ENCODE data around the gene ANKRD39.

Gene ANKRD39

DNA sequence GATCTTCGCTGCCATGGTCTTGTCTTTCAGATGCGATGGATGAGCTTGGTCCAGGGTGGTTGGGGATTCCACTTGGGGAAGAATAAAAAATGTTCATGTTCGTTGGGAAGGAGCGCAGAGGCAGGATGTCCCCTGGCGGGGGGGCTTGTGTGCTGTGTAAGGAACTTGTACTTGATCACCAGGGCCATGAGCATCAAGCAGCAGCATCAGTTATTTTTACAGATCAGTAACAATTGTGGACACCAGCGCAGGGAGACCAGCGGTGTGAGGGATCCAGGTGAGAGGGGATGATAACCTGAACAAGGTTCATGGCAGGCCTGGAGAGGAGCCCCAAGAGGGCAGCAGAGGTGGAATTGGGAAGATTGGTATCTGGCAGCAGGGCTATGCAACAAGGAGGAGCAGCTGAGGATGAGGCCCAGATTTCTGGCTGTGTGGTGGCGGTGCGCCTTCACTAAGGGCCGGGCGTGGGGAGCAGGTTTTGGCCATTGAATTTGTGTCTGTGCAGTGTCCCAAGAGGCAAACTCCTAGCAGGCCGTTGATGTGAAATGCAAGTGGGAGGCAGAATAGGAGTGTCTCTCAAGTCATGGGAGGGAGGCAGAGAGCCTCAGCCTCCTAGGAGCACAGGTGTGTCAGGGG is 37.8 kb downstream of the ANKRD39 start:
- DNase-seq (ENCODE audit: low spot score in 2 of 2) (no peak), ATAC-seq (no peak)
- H3K4me3 Mint-ChIP-seq: peak overlapping the region; percentile 74
- H3K36me3 Mint-ChIP-seq: peaks cover 41% of the 10 kb centered on the region
- peaks cover 50% of the 10 kb centered on the region for H3K4me1 Mint-ChIP-seq
- peak overlapping the region; percentile 75 for H3K27ac Mint-ChIP-seq
- no peaks in the 10 kb centered on the region for H3K9me3 Mint-ChIP-seq

DNA sequence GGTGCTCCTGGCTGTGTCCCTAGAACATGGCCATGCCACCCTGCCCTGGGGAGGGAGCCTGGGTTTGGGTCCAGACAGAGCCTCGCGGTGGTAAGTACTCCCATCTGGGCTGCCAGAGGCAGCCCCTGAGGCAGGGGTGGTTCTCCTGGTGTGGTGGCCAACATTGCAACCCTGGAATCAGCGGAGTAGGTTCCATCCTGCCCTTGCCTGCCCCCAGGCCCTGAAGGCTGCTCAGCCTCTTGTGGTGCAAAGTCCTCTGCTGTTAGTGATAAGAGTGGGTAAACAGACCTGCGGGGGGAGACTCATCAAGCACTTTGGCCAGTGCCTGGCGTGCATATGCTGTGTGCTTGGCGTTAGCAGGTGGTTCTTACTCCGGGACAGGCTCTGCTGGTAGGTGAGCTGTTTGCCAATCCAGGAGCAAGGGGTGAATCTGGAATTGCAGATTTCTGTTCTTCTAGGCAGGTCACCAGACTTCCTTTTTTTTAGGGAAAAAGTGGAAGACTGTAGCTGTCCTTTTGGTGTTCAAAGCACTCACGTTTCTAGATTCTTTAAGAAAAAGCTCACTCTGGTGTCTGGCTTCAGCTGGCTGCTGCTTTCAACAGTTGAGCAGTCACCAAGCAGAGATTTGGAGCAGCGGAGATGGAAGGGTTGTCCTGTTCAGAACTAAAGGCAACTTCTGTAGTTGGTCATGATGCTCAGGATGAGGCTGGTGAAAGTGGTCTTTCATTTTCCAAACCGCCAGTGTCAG is 38.5 kb downstream of the ANKRD39 start:
- peaks cover 40% of the 10 kb centered on the region for H3K36me3 Mint-ChIP-seq
- peak overlapping the region; percentile 74 for H3K4me3 Mint-ChIP-seq
- peak overlapping the region; percentile 75 for H3K27ac Mint-ChIP-seq
- no peak for ATAC-seq
- H3K4me1 Mint-ChIP-seq: peaks cover 52% of the 10 kb centered on the region
- no peaks in the 10 kb centered on the region for H3K9me3 Mint-ChIP-seq
- no peak for DNase-seq (ENCODE audit: low spot score in 2 of 2)

DNA sequence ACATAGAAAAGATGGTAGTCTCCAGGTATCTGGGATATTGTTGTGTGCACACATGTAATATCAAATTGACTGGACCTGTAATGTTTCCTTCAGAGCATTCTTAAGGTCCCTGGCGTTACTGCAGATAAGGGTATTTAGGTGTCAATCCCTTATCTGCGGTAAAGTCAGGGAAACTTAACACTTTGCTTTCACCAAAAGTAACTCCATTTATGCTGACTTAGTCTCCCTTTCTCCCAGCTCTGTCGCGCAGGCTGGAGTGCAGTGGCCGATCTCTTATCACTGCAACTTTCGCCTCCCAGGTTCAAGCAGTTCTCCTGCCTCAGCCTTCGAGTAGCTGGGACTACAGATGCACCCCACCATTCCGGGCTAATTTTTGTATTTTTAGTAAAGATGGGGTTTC is 39.9 kb downstream of the ANKRD39 start:
- no peak for DNase-seq (ENCODE audit: low spot score in 2 of 2)
- peaks cover 54% of the 10 kb centered on the region for H3K4me1 Mint-ChIP-seq
- peak overlapping the region; percentile 74 for H3K4me3 Mint-ChIP-seq
- ATAC-seq: no peak
- H3K27ac Mint-ChIP-seq: peak overlapping the region; percentile 75
- no peaks in the 10 kb centered on the region for H3K9me3 Mint-ChIP-seq
- H3K36me3 Mint-ChIP-seq: peaks cover 35% of the 10 kb centered on the region

DNA sequence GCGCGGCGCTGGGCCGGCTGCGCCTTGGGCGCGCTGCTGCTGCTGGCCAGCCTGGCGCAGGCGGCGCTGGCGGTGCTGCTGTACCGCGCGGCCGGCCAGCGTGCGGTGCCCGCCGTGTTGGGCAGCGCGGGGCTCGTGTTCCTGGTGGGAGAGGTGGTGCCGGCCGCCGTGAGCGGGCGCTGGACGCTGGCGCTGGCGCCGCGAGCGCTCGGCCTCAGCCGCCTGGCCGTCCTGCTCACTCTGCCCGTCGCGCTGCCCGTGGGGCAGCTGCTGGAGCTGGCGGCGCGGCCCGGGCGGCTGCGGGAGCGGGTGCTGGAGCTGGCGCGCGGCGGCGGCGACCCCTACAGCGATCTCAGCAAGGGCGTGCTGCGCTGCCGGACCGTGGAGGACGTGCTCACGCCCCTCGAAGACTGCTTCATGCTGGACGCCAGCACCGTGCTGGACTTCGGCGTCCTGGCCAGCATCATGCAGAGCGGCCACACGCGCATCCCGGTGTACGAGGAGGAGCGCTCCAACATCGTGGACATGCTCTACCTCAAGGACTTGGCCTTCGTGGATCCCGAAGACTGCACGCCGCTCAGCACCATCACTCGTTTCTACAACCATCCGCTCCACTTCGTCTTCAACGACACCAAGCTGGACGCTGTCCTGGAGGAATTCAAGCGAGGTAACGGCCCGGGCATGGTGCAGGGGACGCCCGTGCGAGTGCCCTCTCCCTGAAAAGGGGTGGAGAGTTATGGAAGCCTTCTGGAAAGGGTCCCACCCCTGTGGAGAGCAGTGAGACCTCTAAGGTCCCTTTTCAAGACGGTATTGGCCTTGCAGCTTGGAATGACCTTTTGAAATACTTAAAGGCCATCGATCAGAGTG is 40.7 kb downstream of the ANKRD39 start:
- peaks cover 62% of the 10 kb centered on the region for H3K4me1 Mint-ChIP-seq
- H3K36me3 Mint-ChIP-seq: peaks cover 31% of the 10 kb centered on the region
- DNase-seq (ENCODE audit: low spot score in 2 of 2) (no peak), ATAC-seq (no peak)
- no peak overlapping the region for H3K27ac Mint-ChIP-seq
- peak overlapping the region; percentile 74 for H3K4me3 Mint-ChIP-seq
- no peaks in the 10 kb centered on the region for H3K9me3 Mint-ChIP-seq

DNA sequence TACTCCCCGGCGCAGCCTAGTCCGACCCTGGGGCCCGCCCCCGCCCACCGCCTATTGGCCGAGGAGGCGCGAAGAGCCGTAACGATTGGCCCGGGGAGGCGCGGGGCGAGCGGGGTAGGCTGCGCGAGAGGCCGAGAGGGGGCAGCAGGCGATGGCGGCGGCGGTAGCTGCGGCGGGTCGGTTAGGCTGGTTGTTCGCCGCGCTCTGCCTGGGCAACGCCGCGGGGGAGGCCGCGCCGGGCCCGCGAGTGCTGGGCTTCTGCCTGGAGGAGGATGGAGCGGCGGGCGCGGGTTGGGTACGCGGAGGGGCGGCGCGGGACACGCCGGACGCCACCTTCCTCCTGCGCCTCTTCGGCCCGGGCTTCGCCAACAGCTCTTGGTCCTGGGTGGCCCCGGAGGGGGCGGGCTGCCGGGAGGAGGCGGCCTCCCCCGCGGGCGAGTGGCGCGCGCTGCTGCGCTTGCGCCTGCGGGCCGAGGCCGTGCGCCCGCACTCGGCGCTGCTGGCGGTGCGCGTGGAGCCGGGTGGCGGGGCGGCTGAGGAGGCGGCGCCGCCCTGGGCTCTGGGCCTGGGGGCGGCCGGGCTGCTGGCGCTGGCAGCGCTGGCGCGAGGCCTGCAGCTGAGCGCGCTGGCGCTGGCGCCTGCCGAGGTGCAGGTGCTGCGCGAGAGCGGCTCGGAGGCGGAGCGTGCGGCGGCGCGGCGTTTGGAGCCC is 41.5 kb downstream of the ANKRD39 start, which contains the start of gene CNNM3:
Gene CNNM3 (plus strand): TSS at position 142 of the 709 bp plus-strand sequence. CDS start 10 bp downstream, at position 152.
- Mint-ChIP-seq H3K9me3 (no peaks in the 10 kb centered on the region), H3K36me3 (peaks cover 31% of the 10 kb centered on the region), H3K4me1 (peaks cover 63% of the 10 kb centered on the region), H3K4me3 (peak within 1 kb of the TSS; percentile 74), H3K27ac (peak within 1 kb of the TSS; percentile 72)
- DNase-seq (ENCODE audit: low spot score in 2 of 2) (peak; percentile 97 to 98), ATAC-seq (peak; percentile 94)

DNA sequence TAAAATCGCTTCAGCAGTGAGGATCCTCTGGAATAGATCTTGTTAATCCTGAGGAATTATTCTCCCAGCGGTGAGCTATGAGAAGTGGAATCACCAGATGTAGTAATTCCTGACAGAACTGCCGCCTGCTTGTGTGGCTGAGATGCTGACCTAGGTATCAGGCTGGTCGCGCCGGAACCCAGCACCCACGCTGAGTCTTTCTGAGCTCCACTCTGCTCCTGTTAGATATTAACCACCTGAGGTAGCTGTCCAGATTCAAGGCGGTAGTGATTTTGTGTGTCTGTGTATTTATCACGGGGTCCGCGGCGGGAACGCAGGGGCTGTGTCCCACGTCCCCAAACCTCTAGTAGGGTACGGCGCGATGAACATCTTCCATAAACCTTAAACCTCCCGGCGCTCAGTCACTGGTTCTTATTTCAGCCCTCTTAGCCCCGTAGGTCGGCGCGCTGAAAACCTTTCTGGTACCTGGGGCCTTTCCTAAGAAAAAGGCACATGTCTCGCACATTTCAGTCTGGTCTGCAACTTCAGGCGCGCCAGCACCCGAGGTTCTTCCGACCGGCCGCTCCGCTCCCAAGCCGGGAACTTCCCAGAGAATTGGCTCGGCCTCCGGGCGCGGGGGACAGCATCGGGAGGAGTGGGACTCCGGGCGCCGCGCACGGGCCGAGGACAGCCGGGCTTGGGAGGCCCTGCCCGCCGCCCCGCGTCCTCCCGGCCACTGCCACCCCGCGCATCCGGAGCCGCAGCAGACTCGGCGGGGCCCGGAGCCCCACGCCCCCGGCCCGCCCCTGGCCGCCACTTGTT is 42.3 kb downstream of the ANKRD39 start:
- ATAC-seq (peak; percentile 3), DNase-seq (ENCODE audit: low spot score in 2 of 2) (no peak)
- peaks cover 60% of the 10 kb centered on the region for H3K4me1 Mint-ChIP-seq
- peaks cover 31% of the 10 kb centered on the region for H3K36me3 Mint-ChIP-seq
- peak overlapping the region; percentile 72 for H3K27ac Mint-ChIP-seq
- H3K4me3 Mint-ChIP-seq: peak overlapping the region; percentile 74
- no peaks in the 10 kb centered on the region for H3K9me3 Mint-ChIP-seq

DNA sequence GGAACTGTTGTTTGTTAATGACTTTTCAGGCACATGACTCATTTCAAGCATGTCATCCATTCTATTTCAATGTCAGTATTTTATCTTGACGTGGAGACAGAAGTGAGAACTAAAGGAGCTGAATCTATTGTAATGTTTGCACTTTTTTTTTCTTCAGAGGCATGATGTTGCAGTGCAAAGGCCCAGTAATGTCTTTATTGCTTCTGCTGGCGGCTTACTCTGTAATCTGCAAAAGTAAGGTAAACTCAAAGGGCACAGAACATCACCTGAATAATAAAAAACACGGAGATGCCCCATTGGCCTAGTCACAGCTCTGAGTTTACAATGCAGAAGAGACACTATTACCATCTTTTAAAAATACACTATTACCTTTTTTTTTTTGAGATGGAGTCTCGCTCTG is 44.2 kb downstream of the ANKRD39 start:
- DNase-seq (ENCODE audit: low spot score in 2 of 2): no peak
- Mint-ChIP-seq H3K27ac (no peak overlapping the region), H3K36me3 (peaks cover 24% of the 10 kb centered on the region), H3K4me1 (peaks cover 41% of the 10 kb centered on the region), H3K9me3 (no peaks in the 10 kb centered on the region), H3K4me3 (no peak overlapping the region)
- ATAC-seq: no peak

DNA sequence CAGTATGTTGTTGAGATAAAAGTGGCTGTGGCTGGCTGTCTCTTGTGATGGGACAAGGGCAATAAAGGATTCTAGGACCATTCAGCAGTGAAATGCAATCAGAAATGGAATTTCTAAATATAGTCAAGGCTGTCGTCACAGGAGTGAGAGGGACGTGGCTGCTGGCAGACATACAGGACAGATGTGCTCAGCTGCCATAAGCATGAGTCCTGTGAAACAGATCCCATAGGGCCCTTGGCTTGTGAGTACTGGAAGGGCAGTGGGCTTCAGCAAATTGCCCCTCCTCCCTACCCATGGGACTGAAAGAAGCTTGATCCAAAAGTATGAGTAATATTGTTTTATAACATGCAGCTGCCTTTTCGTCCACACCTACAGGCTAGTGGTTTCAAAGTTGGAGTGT is 45.9 kb downstream of the ANKRD39 start:
- Mint-ChIP-seq H3K9me3 (no peaks in the 10 kb centered on the region), H3K4me3 (no peak overlapping the region), H3K36me3 (peaks cover 12% of the 10 kb centered on the region), H3K27ac (no peak overlapping the region), H3K4me1 (peaks cover 38% of the 10 kb centered on the region)
- ATAC-seq: no peak
- no peak for DNase-seq (ENCODE audit: low spot score in 2 of 2)

DNA sequence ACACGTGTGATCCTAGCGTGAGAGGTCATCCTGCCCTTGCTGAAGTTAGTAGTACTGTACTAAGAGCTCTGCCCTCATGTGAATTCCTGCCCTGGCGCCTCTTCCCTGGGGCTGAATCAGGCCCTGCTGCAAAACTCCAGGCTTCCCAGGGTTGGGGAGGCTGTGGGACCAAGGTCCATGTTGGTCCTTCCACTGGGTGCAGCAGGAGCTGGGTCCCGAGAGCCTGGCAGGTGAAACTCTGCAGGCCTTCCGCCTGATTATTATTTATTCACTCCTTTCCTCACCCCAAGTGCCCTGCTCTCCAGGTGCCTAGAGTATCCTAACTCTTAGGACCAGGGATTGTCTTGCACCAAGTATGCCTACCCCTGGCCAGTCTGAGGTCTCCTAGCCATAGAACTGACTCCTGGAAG is 47.0 kb downstream of the ANKRD39 start:
- no peak overlapping the region for H3K4me3 Mint-ChIP-seq
- no peaks in the 10 kb centered on the region for H3K9me3 Mint-ChIP-seq
- no peak for DNase-seq (ENCODE audit: low spot score in 2 of 2)
- H3K4me1 Mint-ChIP-seq: peaks cover 48% of the 10 kb centered on the region
- H3K27ac Mint-ChIP-seq: peak overlapping the region; percentile 58
- peaks cover 20% of the 10 kb centered on the region for H3K36me3 Mint-ChIP-seq
- ATAC-seq: no peak

DNA sequence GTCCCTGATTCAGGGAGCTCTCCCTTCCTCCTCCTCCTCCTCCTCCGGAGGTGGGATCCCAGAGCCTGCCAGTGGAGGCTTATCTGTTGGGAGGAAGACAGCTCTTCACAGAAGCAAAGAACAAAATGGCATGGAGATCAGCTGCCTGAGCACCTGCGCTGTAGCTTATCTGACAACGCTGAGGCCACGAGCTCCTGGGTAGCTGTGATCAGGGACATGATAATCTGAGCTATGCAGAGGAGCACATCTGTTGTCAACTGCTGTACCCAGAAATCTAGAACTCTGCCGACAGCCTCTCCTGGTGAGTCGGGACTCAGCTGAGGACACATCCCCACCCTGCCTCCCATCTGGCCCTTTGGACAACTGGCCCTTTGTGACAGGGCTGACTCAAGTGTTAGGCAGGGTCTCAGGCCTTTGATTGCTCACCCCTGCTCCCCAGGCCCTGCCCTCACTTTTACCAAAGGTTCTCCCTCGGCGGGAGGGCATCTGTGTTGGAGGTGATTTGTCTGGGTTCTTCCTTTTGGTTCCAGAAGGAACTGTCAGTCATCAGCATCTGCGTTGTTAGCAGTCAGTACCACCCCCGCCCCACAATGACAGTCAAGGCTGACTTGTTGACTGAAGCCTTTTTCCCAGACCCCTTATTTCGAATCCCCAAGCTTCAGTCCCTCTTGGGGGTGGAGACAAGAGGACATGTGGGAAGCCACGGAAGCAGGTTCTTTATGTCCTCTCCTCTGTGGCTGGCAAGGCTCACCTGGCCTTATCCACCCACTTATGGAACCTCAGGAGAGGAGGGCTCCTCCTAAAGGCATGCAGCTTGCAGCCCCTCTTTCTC is 47.6 kb downstream of the ANKRD39 start:
- H3K36me3 Mint-ChIP-seq: peaks cover 20% of the 10 kb centered on the region
- no peak for ATAC-seq
- peak overlapping the region; percentile 58 for H3K27ac Mint-ChIP-seq
- no peaks in the 10 kb centered on the region for H3K9me3 Mint-ChIP-seq
- peaks cover 44% of the 10 kb centered on the region for H3K4me1 Mint-ChIP-seq
- no peak for DNase-seq (ENCODE audit: low spot score in 2 of 2)
- no peak overlapping the region for H3K4me3 Mint-ChIP-seq

DNA sequence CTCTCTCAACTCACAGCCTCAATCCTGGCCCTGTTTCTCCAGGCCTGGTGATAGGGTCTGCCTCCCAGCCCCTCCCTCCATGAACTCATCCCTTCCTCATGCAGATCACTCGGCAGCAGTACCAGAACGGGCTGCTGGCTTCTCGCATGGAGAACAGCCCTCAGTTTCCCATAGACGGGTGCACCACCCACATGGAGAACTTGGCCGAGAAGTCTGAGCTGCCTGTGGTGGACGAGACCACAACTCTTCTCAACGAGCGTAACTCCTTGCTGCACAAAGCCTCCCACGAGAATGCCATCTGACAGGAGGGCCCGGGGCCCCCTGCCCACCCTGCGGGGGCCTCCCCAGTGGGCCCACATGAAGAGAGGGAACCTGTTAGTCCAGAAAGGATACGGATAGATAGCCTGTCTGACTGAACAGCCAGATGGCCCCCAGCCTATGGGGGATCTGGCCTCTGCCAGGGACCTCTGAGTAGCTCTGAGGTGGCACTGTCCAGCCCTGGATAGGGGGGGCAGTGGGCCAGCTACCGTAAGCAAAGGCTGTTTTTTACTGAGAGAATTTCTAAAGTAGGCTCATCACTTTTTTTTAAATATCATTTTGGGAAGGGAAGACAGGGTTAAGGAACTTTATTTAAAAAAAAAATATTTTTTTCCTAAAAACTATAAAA is 48.5 kb downstream of the ANKRD39 start:
- Mint-ChIP-seq H3K9me3 (no peaks in the 10 kb centered on the region), H3K27ac (no peak overlapping the region), H3K36me3 (peaks cover 20% of the 10 kb centered on the region), H3K4me1 (peaks cover 40% of the 10 kb centered on the region), H3K4me3 (no peak overlapping the region)
- ATAC-seq (no peak), DNase-seq (ENCODE audit: low spot score in 2 of 2) (no peak)

DNA sequence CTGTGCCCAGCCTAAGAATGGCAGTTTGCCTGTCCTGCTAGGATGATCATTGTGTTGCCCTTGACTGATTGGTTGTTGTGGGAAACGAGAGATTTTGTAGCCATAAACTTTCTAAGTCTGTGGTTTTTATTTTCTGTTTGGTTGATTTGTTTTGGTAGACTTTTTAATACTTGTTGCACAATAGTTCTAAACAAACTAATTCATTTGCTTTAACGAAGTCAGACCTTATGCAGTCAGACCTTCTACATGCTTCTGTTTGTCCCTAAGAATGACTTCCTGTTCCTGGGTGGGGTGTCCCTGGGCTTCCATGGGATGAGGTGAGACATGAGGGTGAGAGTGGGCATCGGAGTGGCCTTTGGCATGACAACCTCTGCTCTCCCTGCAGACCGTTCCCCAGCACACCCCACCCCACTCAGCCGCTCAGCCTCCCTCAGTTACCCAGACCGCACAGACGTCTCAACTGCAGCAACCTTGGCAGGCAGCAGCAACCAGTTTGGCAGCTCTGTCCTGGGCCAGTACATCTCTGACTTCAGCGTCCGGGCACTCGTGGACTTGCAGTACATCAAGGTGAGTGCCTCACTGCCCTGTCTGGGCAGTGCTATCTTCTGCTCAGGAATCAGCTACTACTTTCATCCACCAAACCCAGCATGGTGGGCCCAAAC is 49.5 kb downstream of the ANKRD39 start:
- Mint-ChIP-seq H3K9me3 (no peaks in the 10 kb centered on the region), H3K27ac (no peak overlapping the region), H3K4me1 (peaks cover 40% of the 10 kb centered on the region), H3K36me3 (peaks cover 20% of the 10 kb centered on the region), H3K4me3 (no peak overlapping the region)
- DNase-seq (ENCODE audit: low spot score in 2 of 2) (no peak), ATAC-seq (no peak)

DNA sequence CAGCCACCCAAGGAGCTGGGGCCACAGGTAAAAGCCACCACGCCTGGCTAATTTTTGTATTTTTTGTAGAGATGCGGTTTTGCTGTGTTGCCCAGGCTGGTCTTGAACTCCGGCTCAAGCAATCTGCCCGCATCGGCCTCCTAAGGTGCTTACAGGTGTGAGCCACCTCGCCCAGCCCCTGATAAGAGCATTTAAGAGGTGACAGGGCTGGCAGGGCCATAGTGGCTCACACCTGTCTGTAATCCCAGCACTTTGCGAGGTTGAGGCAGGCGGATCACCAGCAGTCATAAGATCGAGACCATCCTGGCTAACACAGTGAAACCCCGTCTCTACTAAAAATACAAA is 50.7 kb downstream of the ANKRD39 start:
- no peaks in the 10 kb centered on the region for H3K9me3 Mint-ChIP-seq
- H3K27ac Mint-ChIP-seq: peak overlapping the region; percentile 93
- DNase-seq (ENCODE audit: low spot score in 2 of 2) (no peak), ATAC-seq (no peak)
- H3K4me1 Mint-ChIP-seq: peaks cover 30% of the 10 kb centered on the region
- H3K36me3 Mint-ChIP-seq: peaks cover 16% of the 10 kb centered on the region
- peak overlapping the region; percentile 62 for H3K4me3 Mint-ChIP-seq
